WI38 (cell line): ENCODE data around the gene UQCRQ.

ENCODE experiments used
- H3K4me3 ChIP-seq: 2 replicates; pipeline ENCODE4 v1.5.1; 2011; ENCODE audit warnings: low read depth, mild to moderate bottlenecking, control low read depth, low read length
- TF ChIP-seq, protein P1 (sequence below): IDR thresholded peaks from 2 replicates; pipeline ENCODE4 v1.5.1; 2012; ENCODE audit warnings: low read depth, mild to moderate bottlenecking, control low read depth, low read length

UQCRQ gene

DNA sequence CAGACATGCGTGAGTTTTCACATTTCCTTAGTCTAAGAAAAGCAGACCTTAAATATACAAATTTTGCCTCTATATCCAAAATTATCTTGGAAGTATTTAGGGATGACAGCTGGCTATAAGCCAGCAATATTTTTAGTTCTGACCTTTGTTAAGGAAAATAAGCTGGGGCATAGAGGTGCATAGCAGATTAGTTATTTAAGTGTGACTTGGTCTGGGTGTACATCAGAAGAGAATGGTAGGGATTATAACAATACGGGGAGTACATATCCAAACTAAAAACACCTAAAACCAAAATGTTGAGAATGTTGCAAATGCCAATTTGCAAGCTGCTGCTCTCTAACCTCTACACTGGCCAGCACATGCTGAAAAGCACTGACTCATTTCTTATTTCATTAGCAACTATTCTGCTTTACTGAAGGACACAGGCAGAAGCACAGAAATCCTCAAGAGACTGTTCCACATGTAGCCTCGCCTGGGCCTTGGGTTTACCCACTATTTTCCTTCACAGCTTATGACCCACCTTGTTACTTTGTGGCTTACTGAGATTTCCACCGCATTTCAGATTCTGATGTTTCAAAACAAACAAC is 29.4 kb downstream of the UQCRQ start:
- TF ChIP-seq, protein P1, sequence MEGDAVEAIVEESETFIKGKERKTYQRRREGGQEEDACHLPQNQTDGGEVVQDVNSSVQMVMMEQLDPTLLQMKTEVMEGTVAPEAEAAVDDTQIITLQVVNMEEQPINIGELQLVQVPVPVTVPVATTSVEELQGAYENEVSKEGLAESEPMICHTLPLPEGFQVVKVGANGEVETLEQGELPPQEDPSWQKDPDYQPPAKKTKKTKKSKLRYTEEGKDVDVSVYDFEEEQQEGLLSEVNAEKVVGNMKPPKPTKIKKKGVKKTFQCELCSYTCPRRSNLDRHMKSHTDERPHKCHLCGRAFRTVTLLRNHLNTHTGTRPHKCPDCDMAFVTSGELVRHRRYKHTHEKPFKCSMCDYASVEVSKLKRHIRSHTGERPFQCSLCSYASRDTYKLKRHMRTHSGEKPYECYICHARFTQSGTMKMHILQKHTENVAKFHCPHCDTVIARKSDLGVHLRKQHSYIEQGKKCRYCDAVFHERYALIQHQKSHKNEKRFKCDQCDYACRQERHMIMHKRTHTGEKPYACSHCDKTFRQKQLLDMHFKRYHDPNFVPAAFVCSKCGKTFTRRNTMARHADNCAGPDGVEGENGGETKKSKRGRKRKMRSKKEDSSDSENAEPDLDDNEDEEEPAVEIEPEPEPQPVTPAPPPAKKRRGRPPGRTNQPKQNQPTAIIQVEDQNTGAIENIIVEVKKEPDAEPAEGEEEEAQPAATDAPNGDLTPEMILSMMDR: no peak
- H3K4me3 ChIP-seq: no peak overlapping the region

DNA sequence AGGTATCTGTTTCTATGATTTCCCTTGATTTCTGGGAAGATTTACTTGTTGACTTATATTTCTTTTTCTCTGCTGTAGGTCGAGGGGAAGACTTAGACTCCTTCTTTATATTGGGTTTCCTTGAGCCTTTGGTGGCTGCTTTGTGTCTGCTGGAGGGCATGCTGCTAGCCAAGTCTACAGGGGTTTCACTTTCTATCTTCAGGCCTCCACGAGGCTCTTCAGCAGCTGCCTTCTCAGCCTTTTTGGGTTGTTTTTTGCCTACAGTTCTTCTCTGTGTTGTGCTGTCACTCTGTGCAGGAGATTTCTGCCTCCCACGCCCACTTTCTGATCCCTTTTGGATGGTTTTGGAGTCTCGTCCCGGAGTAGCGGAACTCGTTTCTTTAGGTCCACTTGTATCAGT is 30.2 kb downstream of the UQCRQ start:
- no peak overlapping the region for H3K4me3 ChIP-seq
- TF ChIP-seq, protein P1: no peak

DNA sequence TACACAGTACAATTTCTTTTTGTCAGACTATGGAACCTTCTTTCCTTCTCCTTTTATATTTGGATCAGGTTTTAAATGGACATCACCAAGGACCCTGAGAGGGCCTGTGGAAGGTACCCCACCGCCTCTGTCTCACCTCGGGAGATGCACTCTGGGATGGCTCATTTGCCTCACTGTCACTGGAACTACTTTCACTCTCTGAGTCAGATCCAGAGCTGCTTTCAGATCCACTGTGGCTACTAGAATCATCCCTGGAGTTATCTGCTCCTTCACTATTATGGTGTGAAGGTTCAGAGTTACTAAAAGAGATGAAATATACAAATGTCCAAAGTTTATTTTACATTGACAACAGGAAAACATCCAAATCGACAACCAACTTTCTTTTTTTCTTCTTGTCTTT is 31.7 kb downstream of the UQCRQ start:
- TF ChIP-seq, protein P1: no peak
- no peak overlapping the region for H3K4me3 ChIP-seq

DNA sequence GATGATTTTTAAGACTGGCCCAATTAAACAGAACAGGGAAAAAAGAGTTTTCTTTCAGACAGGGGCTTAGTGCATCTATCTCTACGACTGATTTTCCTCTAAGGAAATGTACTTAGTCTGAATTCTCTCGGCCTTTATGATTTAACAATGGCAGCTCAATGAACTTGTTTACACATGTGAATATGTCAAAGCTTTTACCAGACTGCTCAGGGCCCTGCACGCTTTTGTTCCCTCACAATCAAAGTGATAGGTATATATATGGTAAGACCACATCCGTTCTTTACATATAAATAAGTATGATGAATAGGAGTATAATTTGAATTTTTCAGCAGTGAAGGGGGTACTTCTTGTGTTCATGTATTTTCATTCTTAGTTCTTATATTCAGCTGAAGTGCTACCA is 34.6 kb downstream of the UQCRQ start:
- TF ChIP-seq, protein P1: no peak
- no peak overlapping the region for H3K4me3 ChIP-seq

DNA sequence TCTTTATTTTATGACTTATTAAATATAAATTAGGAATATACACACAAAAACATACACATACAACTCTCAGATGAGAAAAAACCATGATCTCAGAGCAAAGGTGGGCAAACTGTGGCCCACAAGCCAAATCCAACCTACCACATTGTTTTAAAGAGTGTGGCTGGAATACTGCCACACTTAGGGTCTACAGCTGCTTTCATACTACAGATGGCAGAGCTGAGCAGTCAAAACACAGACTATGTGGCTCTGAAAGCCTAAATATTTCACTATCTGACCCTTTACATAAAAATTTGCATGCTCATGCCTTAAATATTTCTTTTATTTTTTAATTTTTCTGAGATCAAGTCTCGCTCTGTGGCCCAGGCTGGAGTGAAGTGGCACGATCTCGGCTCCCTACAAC is 35.3 kb downstream of the UQCRQ start:
- TF ChIP-seq, protein P1: no peak
- H3K4me3 ChIP-seq: no peak overlapping the region

DNA sequence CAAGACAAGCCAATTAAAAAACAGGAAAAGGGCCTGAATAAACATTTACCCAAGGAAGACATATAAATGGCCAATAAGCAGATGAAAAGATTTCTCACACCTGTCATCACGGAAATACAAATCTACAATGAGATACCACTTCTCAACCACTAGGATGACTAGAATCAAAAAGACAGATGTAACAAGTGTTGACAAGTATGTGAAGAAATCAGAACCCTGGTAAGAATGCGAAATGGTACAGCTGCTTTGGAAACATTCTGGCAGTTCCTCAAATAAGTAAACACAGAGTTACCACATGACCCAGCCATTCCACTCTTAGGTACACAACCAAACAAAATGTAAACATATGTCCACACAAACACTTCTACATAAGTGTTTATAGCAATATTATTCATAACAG is 39.5 kb downstream of the UQCRQ start:
- H3K4me3 ChIP-seq: no peak overlapping the region
- TF ChIP-seq, protein P1: no peak

DNA sequence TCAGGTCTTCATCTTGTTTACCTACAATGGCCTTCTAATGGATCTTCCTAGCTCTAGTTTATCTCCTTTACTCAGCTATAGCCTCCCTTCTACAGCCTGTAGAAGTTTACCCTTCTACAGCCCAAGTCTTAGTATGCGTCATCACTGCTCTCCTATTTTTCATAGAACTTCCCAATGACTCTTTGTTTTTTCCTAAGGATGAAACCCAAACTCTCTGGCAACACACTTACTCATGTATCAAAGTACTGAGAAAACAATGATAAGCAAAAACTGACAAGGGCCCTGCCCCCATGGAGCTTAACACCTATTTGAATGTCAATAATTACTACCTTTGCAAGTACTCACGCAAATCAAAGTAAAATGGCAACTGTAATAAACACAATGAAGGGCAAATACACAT is 40.7 kb downstream of the UQCRQ start:
- TF ChIP-seq, protein P1: no peak
- H3K4me3 ChIP-seq: no peak overlapping the region
